Inflammatory macrophage treated with lipopolysaccharide for 4 hours (primary cell): ENCODE results near the gene PPIP5K1.
"Not testable (repeated sequence)": the region's sequence is repeated elsewhere in the genome, so short reads cannot be mapped to it uniquely, and the experiment has no call there.

Source experiments
- DNase-seq: peaks from one replicate; pipeline ENCODE4 v3.0.0-alpha.2; 2020

PPIP5K1 gene

DNA sequence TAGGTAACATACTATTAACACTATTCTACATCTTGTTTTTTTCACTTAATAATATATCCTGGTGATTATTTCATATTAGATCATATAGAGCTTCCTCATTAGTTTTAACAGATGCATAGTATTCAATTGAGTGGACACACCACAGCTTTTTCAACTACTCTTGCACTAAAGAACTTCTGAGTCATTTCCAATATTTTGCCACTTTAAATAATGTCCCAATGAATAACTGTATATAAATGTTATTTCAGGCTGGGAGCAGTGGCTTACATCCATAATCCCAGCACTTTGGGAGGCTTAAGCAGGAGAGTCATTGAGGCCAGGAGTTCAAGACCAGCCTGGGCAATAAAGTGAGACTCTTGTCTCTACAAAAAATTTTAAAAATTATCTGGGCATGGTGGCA lies 45.7 kb downstream of the PPIP5K1 start:
- no peak for DNase-seq

DNA sequence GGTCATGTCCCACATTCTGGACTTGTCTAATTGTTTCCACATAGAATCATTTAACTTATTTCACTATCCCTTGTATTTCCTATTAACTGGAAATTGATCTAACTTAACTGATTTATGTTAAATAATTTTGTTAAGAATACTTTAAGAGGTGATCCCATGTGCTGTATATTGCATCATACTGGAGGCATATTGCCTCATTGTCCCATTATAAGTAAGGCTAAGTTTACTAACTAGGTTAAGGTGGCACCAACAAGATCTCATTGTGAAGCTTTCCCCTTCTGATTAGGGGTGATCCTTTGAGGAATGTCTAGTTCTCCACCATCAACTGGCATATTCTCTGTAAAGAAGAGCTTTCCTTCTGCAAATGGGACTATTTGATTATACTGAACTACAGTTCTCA lies 48.2 kb downstream of the PPIP5K1 start:
- no peak for DNase-seq

DNA sequence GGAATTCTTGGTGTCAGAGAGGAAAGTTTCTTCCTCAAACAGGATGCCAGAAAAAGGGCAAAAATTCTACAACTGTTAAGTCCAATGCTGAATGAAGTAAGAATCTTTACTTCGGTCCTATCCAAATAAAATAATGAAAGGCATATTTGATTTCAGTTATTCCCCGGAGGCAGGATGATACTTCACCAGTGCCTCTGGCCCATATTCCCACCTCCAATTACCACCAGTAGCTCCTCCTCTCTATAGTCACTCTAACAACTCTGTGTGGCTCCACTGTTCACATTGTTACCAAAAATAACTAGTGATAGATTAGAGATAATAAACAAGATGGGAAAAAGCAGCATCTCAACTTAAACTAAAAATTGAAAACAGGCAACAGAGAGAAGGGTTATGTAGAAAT lies 51.9 kb downstream of the PPIP5K1 start:
- no peak for DNase-seq

DNA sequence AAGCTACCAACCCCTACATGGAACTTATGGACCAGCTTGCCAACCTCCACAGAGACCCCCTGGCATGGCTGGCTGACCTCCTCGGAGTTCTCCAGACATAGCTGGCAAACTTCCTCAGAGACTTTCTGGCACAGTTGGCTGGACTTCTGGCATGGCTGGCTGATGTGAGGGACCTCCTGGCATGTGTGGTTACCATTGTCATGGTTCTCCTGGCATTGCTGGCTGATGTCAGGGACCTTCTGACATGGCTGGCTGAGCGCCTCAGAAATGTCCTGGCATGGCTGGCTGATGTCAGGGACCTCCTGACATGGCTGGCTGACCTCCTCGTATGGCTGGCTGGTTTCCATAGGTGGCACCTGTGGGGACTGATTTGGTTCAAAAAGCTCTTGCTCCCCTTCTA lies 55.1 kb downstream of the PPIP5K1 start:
- no peak for DNase-seq

DNA sequence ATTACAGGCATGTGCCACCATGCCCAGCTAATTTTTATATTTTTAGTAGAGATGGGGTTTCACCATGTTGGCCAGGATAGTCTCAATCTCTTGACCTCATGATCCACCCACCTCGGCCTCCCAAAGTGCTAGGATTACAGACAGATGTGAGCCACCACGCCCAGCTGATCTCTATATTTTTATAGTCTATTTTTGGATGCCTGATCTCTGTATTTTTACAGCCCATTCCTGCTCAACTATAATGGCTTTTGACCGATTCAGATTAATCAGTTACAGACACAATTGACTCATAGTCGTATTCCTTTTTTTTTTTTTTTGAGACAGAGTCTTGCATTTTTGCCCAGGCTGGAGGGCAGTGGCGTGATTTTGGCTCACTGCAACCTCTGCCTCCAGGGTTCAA lies 57.2 kb downstream of the PPIP5K1 start:
- not testable (repeated sequence) for DNase-seq

DNA sequence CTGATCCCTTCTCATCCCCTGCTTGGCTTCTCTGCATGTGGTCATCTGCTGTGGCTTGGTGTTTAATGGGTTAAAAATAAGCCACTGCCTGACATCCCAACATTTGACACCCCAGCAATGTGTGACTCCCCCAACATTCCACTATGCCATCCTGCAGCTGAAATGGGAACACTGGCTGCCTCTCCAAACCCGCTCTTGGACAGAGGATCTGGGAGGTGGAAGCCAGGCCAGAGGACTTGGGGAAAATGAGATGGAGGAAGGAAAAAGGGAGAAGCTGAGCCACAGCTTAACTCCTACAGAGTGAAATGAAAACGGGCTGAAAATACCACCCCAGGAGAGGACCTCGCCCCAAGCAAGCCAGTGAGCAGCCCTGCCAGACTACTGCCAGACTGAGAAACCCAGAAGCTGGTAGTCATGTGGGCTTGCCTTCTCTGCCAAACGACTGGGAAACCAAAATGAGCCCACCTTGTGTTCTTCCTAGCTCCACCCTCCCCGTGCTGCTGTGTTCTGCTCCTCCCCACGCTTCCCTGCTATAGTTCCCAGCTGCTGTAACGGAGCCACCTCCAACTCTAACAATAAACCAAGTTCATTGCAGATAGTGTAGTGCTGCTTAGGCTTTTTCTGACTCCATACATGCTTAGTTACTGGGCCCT lies 58.9 kb downstream of the PPIP5K1 start:
- DNase-seq = no peak

DNA sequence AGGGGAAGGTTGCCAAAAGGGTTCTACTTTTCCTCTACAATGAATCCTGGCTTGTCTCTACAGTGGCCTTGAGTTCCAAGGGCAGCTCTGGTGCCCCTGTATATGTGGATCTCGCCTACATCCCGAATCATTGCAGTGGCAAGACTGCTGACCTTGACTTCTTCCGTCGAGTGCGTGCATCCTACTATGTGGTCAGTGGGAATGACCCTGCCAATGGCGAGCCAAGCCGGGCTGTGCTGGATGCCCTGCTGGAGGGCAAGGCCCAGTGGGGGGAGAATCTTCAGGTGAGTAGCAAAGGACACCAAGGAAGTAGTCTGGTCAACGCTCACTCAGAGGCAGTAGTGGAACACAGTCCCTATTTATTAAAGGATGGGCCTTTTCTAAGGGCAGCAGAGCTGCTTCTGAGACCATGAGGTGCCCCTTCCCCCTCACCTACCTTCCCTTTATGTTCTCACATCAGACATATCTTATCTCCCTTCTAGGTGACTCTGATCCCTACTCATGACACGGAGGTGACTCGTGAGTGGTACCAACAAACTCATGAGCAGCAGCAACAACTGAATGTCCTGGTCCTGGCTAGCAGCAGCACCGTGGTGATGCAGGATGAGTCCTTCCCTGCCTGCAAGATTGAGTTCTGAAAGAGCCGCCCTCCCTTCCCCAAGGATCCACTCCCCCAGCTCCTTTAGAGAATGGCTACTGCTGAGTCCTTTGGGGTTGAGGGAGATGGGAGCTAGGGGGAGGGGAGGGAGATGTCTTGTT lies 60.2 kb downstream of the PPIP5K1 start:
- no peak for DNase-seq

DNA sequence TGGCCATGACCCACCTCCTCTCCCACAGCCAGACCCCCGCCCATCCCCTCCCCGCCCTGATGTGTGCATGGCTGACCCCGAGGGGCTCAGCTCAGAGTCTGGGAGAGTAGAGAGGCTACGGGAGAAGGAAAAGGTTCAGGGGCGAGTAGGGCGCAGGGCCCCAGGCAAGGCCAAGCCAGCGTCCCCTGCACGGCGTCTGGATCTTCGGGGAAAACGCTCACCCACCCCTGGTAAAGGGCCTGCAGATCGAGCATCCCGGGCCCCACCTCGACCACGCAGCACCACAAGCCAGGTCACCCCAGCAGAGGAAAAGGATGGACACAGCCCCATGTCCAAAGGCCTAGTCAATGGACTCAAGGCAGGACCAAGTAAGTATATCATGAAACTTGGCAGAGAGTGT lies 60.9 kb downstream of the PPIP5K1 start:
- no peak for DNase-seq

DNA sequence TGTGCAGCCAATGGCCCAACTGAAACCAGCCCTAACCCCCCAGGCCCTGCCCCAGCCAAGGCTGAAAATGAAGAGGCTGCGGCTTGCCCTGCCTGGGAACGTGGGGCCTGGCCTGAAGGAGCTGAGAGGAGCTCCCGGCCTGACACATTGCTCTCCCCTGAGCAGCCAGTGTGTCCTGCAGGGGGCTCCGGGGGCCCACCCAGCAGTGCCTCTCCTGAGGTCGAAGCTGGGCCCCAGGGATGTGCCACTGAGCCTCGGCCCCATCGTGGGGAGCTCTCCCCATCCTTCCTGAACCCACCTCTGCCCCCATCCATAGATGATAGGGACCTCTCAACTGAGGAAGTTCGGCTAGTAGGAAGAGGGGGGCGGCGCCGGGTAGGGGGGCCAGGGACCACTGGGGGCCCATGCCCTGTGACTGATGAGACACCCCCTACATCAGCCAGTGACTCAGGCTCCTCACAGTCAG lies 61.4 kb downstream of the PPIP5K1 start:
- no peak for DNase-seq

DNA sequence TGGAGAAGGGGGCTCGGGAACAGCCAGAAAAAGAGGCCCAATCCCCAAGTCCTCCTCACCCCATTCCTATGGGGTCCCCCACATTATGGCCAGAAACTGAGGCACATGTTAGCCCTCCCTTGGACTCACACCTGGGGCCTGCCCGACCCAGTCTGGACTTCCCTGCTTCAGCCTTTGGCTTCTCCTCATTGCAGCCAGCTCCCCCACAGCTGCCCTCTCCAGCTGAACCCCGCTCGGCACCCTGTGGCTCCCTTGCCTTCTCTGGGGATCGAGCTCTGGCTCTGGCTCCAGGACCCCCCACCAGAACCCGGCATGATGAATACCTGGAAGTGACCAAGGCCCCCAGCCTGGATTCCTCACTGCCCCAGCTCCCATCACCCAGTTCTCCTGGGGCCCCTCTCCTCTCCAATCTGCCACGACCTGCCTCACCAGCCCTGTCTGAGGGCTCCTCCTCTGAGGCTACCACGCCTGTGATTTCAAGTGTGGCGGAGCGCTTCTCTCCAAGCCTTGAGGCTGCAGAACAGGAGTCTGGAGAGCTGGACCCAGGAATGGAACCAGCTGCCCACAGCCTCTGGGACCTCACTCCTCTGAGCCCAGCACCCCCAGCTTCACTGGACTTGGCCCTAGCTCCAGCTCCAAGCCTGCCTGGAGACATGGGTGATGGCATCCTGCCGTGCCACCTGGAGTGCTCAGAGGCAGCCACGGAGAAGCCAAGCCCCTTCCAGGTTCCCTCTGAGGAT lies 62.0 kb downstream of the PPIP5K1 start:
- DNase-seq = no peak

DNA sequence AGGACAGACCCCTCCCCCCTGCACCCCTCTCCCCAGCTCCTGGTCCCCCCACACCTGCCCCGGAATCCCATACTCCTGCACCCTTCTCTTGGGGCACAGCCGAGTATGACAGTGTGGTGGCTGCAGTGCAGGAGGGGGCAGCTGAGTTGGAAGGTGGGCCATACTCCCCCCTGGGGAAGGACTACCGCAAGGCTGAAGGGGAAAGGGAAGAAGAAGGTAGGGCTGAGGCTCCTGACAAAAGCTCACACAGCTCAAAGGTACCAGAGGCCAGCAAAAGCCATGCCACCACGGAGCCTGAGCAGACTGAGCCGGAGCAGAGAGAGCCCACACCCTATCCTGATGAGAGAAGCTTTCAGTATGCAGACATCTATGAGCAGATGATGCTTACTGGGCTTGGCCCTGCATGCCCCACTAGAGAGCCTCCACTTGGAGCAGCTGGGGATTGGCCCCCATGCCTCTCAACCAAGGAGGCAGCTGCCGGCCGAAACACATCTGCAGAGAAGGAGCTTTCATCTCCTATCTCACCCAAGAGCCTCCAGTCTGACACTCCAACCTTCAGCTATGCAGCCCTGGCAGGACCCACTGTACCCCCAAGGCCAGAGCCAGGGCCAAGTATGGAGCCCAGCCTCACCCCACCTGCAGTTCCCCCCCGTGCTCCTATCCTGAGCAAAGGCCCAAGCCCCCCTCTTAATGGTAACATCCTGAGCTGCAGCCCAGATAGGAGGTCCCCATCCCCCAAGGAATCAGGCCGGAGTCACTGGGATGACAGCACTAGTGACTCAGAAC lies 62.8 kb downstream of the PPIP5K1 start:
- no peak for DNase-seq

DNA sequence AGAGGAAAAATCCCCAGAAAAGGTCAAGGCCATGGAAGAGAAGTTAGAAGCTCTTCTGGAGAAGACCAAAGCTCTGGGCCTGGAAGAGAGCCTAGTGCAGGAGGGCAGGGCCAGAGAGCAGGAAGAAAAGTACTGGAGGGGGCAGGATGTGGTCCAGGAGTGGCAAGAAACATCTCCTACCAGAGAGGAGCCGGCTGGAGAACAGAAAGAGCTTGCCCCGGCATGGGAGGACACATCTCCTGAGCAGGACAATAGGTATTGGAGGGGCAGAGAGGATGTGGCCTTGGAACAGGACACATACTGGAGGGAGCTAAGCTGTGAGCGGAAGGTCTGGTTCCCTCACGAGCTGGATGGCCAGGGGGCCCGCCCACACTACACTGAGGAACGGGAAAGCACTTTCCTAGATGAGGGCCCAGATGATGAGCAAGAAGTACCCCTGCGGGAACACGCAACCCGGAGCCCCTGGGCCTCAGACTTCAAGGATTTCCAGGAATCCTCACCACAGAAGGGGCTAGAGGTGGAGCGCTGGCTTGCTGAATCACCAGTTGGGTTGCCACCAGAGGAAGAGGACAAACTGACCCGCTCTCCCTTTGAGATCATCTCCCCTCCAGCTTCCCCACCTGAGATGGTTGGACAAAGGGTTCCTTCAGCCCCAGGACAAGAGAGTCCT lies 63.6 kb downstream of the PPIP5K1 start:
- DNase-seq = no peak

DNA sequence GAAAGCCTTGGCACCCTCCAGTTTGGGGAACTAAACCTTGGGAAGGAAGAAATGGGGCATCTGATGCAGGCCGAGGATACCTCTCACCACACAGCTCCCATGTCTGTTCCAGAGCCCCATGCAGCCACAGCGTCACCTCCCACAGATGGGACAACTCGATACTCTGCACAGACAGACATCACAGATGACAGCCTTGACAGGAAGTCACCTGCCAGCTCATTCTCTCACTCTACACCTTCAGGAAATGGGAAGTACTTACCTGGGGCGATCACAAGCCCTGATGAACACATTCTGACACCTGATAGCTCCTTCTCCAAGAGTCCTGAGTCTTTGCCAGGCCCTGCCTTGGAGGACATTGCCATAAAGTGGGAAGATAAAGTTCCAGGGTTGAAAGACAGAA lies 64.9 kb downstream of the PPIP5K1 start:
- no peak for DNase-seq

DNA sequence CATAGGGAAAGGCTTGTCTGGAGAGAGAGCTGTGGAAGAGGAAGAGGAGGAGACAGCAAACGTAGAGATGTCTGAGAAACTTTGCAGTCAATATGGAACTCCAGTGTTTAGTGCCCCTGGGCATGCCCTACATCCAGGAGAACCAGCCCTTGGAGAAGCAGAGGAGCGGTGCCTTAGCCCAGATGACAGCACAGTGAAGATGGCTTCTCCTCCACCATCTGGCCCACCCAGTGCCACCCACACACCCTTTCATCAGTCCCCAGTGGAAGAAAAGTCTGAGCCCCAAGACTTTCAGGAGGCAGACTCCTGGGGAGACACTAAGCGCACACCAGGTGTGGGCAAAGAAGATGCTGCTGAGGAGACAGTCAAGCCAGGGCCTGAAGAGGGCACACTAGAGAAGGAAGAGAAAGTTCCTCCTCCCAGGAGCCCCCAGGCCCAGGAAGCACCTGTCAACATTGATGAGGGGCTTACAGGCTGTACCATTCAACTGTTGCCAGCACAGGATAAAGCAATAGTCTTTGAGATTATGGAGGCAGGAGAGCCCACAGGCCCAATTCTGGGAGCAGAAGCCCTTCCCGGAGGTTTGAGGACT lies 65.7 kb downstream of the PPIP5K1 start:
- no peak for DNase-seq

DNA sequence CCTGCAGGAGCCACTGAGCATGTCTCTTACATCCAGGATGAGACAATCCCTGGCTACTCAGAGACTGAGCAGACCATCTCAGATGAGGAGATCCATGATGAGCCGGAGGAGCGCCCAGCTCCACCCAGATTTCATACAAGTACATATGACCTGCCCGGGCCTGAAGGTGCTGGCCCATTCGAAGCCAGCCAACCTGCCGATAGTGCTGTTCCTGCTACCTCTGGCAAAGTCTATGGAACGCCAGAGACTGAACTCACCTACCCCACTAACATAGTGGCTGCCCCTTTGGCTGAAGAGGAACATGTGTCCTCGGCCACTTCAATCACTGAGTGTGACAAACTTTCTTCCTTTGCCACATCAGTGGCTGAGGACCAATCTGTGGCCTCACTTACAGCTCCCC lies 66.4 kb downstream of the PPIP5K1 start:
- DNase-seq = no peak

DNA sequence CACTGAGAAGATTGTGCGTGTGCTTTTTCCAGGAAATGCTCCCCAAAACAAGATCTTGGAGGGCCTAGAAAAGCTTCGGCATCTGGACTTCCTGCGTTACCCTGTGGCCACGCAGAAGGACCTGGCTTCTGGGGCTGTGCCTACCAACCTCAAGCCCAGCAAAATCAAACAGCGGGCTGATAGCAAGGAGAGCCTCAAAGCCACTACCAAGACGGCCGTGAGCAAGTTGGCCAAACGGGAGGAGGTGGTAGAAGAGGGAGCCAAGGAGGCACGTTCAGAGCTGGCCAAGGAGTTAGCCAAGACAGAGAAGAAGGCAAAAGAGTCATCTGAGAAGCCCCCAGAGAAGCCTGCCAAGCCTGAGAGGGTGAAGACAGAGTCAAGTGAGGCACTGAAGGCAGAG lies 67.8 kb downstream of the PPIP5K1 start:
- no peak for DNase-seq

DNA sequence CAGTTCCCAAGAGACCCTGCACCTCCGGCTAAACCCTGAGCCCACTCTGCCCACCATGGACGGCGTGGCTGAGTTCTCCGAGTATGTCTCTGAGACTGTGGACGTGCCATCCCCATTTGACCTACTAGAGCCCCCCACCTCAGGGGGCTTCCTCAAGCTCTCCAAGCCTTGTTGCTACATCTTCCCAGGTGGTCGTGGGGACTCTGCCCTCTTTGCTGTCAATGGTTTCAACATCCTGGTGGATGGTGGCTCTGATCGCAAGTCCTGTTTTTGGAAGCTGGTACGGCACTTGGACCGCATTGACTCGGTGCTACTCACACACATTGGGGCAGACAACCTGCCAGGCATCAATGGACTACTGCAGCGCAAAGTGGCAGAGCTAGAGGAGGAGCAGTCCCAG lies 68.6 kb downstream of the PPIP5K1 start:
- no peak for DNase-seq

DNA sequence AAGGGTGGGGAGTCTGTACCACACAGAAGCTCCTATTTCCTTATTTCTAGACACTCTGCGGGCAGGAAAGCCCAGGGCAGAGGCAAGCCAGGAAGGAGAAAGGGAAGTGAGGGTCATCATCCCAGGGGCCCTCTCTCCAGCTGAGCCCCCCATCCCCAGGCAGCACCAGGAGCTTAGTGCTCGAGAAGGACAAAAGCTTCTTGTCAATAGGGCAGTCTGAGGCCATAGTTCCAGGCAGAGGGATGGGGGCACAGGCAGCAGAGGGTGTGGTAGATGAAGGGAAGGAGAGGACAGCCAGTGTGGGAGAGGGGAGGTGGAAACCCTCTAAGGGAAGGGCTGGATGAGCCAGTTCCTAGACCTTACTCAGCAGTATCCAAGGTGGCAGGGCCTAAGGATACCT lies 69.9 kb downstream of the PPIP5K1 start:
- no peak for DNase-seq

DNA sequence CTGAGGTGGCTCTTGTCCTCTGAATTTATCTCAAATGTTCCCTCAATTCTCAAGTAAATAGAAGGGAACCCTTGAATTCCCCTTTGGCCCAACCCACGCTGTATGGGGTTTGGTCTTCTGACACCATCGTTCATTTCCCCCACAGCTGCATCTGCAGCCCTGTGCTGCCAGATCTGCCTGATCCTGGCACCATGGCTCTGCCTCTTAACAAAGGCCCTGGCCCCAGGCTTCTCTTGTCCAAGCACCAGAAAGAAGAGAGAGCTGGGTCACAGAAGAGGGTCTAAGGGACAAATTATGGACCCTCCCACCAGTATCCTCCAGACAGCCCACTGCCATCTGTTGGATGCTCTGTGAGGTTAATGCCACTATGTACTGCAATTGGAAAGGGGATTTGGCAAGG lies 70.8 kb downstream of the PPIP5K1 start:
- no peak for DNase-seq

DNA sequence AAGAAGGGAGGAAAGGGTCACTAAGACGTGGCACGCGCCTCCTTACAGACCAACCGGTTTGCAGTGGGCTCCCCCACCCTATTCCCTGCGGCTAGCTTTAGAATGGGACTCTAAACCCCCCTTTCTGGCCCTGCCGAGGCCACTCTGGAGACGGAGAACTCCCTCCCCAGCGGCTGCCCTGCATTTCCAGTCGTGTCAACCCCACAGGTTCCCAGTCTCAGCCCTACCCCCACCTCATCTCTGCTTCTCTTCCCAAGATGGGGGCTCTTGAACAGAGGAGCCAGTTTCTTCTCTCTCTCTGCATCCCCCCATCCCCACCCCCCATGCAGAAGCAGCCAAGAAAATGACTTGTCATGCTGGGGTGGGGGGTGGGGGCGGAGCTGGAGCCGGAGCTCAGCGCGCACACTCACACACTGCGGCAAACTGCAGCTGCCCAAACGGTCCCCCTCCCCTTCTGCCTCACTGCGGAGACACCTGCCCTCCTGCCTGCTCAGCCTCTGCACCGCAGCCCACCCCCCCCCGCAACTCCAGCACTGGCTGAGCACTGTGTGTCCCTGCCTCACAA lies 71.7 kb downstream of the PPIP5K1 start:
- DNase-seq = no peak

DNA sequence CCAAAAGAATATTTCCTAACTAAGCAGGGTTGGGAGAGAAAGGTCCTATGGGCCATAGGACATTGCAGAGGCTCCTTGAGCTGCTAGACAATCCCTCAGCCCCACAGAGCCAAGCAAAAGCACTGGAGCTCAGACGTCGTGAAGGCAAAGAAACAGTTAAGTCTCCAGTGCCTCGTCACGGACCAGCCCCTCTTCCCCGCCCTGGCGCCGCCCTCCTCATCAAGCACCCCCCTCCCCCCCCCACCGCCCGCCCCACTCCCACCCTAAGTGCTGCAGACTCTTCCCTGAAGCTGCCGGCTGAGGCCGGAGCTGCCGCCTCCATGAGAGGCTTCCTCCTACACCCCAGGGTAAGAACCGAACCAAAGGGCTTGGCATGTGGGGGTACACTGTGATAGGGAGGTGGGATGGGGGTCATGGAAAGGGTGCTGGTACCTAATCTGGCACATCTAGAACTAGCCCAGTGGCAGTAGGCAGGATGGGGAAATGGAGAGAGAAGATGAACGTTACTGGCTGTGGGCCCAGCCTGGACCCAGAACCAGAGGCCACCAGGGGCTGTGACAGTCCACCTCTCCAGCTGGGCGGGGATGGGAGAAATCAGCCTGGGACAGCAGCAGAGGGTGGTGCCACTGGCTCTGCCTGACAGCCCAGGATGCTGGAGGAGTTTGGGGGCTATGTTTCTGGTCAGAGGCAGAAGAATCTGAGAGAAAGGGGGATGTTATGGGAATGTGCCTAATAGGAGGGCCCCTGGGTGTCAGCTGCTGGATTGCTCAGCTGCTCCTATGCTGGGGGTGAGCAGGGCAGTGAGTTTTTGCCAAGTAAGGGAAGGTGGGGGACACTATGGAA lies 72.4 kb downstream of the PPIP5K1 start, which contains the start of gene MAP1A:
Gene MAP1A (plus strand): TSS at position 255 of the 843 bp plus-strand sequence. CDS start 3,866 bp downstream, outside the sequence.
- DNase-seq = no peak
